Transverse colon (tissue), 4 donors: Measurements from ENCODE around the gene CAMSAP1. TPM values are rescaled to one million over a fixed set of nuclear protein-coding genes. Genes with fewer than 3 reads are reported as not detected.

ENCODE experiments used
- DNase-seq: peaks from one replicate; pipeline ENCODE4 v3.0.0-alpha.2; 2019
- H3K27ac ChIP-seq, 4 donors: fragments of 200-600 bp; sonication (generic); 2 replicates each; pipeline ENCODE4 v1.5.1; 2016 to 2018; ENCODE audit warnings: inconsistent platforms in 4 of 4
- H3K27me3 ChIP-seq: fragments of 200-600 bp; sonication (generic); 2 replicates; pipeline ENCODE4 v1.5.1; 2017; ENCODE audit warnings: inconsistent platforms
- H3K36me3 ChIP-seq, 4 donors: fragments of 200-600 bp; sonication (generic); 2 replicates each; pipeline ENCODE4 v1.5.1; 2017 to 2019; ENCODE audit warnings: inconsistent platforms in 4 of 4
- H3K4me1 ChIP-seq, 4 donors: fragments of 200-600 bp; sonication (generic); 2 replicates each; pipeline ENCODE4 v1.5.1; 2017 to 2020; ENCODE audit warnings: inconsistent platforms in 4 of 4
- H3K4me3 ChIP-seq, 4 donors: fragments of 200-600 bp; sonication (generic); 1 replicate in 1 of 4; 2 replicates in 3 of 4; pipeline versions ENCODE4 v1.5.1 to v1.6.1; 2017 to 2019; ENCODE audit warnings: inconsistent platforms in 4 of 4
- H3K9me3 ChIP-seq, 2 donors: fragments of 200-600 bp; sonication (generic); 2 replicates each; pipeline ENCODE4 v1.5.1; 2017 to 2019; ENCODE audit warnings: inconsistent platforms in 2 of 2
- EP300 ChIP-seq: sonication (generic); formaldehyde crosslinking; IDR thresholded peaks from one replicate; pipeline ENCODE4 v1.6.1; 2017; ENCODE audit warnings: antibody characterized with exemption, low read depth
- POLR2A ChIP-seq: fragments of 450-650 bp; IDR thresholded peaks from one replicate; pipeline ENCODE4 v1.6.1; 2016; ENCODE audit warnings: antibody characterized with exemption, mild to moderate bottlenecking, moderate library complexity
- POLR2AphosphoS5 ChIP-seq, 3 donors: sonication (generic); formaldehyde crosslinking; IDR thresholded peaks; one replicate each; pipeline ENCODE4 v1.6.1; 2016; ENCODE audit warnings: antibody characterized with exemption in 3 of 3
- WGBS, 2 donors: methylation state at CpG; one replicate each; pipeline ENCODE4 v1.1.5; 2018; ENCODE audit warnings: low coverage in 1 of 2; 5-methylcytosine and 5-hydroxymethylcytosine counted together
- in situ Hi-C, 4 donors: fragments of 200-750 bp; cut with MboI; loops; one replicate each; pipeline versions ENCODE4 v1.15.0 to v1.15.1; 2017; ENCODE audit warnings: low sequenced_read_pairs in 3 of 4, low pct_ligation_motif_present in 1 of 4, low pct_unique_long_range_greater_than_20kb in 1 of 4
- intact Hi-C: fragments of 100-400 bp; cut with DNase I; formaldehyde crosslinking; loops from one replicate; pipeline ENCODE4 v1.15.1; 2023; ENCODE audit warnings: low total_unique reads
- total RNA-seq, 4 donors: library from RNA; depleted of rRNA; stranded (reverse); fragments of >200 nt; gene quantifications; one replicate each; pipeline ENCODE4 v1.1.0, GENCODE V29; 2016
- TF ChIP-seq, protein P1 (sequence below), 5 experiments: fragments of 200-600 bp in 3 of 5; fragments of 450-650 bp in 2 of 5; sonication (generic) in 3 of 5; IDR thresholded peaks; 1 replicate in 2 of 5; 2 replicates in 3 of 5; pipeline ENCODE4 v1.5.1; 2016 to 2017; ENCODE audit warnings: antibody characterized with exemption in 5 of 5, inconsistent platforms in 3 of 5, mild to moderate bottlenecking in 2 of 5, moderate library complexity in 1 of 5

Gene CAMSAP1
- total RNA-seq, 4 donors from 2014 or later = 17.3 to 88.0 (median 23.8) TPM

DNA sequence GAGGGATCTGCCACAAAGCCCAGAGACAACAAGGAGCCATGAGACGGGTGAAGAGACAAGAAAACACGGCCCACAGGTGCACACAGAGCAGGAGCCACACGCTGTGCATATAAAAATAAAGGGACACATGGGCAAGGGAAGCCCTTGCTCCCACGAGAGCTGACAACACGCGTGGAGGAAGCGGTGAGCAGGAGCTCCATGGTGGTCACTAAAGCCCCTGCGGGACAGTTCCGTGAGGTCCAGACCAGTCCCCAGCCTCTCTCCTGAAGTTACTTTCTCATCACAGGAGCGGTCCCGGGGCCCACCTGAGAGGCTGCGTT, 90.7 kb downstream of the CAMSAP1 start:
- intact Hi-C loops = no loop called here
- WGBS, 2 donors = 95 to 100% methylated on average over 2 to 12 of the region's 12 CpGs

DNA sequence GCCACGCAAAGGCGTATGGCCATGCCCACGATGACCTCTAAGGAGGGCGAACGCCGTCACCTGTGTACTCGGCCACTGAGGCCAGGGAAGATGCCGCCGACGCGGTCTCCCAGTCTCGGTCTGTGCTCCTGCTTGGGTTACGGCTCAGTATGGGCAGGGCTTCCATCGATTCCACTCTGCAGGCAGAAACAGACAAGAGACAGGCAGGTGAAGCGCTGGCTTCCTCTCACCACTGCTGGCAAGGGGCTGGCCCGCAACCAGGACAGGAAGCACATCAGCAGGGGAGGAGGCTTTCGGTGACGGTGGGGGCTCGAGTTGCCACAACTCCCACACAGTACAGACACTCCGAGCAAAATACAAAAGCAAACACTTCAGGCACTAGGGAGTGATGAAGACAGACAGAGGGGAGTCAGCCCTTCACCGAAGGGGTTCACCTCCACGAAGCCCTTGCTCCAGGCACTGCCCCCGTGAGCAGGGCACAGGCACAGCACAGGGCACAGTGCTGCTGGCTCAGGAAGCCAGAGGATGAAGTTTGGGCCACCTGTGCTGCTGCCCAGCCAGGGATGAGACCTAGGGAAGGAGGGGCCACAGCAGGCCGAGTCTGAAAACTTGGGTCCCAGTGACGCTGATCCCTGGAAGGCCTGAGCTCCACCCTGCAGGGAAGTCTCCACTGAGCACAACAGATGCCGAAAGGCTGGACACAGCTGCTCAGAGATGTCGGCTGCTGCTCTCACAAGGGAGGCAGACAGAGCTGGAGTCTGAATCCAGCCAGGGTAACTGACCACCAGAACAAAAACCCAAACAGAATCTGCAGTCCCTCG, 91.3 kb downstream of the CAMSAP1 start:
- Histone ChIP-seq H3K4me1 (no peaks in the 10 kb centered on the region), H3K36me3 (peaks cover 0 to 55% (median 26%) of the 10 kb centered on the region in 4 donors), H3K27ac (no peak overlapping the region), H3K27me3 (no peaks in the 10 kb centered on the region), H3K9me3 (no peaks in the 10 kb centered on the region), H3K4me3 (no peak overlapping the region)
- no peak for DNase-seq
- TF ChIP-seq, protein P1, sequence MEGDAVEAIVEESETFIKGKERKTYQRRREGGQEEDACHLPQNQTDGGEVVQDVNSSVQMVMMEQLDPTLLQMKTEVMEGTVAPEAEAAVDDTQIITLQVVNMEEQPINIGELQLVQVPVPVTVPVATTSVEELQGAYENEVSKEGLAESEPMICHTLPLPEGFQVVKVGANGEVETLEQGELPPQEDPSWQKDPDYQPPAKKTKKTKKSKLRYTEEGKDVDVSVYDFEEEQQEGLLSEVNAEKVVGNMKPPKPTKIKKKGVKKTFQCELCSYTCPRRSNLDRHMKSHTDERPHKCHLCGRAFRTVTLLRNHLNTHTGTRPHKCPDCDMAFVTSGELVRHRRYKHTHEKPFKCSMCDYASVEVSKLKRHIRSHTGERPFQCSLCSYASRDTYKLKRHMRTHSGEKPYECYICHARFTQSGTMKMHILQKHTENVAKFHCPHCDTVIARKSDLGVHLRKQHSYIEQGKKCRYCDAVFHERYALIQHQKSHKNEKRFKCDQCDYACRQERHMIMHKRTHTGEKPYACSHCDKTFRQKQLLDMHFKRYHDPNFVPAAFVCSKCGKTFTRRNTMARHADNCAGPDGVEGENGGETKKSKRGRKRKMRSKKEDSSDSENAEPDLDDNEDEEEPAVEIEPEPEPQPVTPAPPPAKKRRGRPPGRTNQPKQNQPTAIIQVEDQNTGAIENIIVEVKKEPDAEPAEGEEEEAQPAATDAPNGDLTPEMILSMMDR (IDR thresholded peaks at IDR 0.05) = no peak
- no peak for TF ChIP-seq POLR2AphosphoS5 (IDR thresholded peaks at IDR 0.05)
- TF ChIP-seq EP300 = no peak
- no peak for TF ChIP-seq POLR2A
- in situ Hi-C loops (no loop called here), intact Hi-C loops (no loop called here)
- WGBS, 2 donors = 80 to 86% methylated on average over 1 to 28 of the region's 28 CpGs

More for the DNA sequence above, 90.7 kb downstream of the CAMSAP1 start:
- Histone ChIP-seq H3K4me3 (no peak overlapping the region), H3K27me3 (no peaks in the 10 kb centered on the region), H3K4me1 (no peaks in the 10 kb centered on the region), H3K36me3 (peaks cover 0 to 54% (median 27%) of the 10 kb centered on the region in 4 donors), H3K27ac (no peak overlapping the region), H3K9me3 (no peaks in the 10 kb centered on the region)
- no peak for DNase-seq
- no peak for TF ChIP-seq POLR2A
- TF ChIP-seq, protein P1 (IDR thresholded peaks at IDR 0.05) = no peak
- TF ChIP-seq EP300 = no peak
- no peak for TF ChIP-seq POLR2AphosphoS5 (IDR thresholded peaks at IDR 0.05)
- in situ Hi-C loops = no loop called here

DNA sequence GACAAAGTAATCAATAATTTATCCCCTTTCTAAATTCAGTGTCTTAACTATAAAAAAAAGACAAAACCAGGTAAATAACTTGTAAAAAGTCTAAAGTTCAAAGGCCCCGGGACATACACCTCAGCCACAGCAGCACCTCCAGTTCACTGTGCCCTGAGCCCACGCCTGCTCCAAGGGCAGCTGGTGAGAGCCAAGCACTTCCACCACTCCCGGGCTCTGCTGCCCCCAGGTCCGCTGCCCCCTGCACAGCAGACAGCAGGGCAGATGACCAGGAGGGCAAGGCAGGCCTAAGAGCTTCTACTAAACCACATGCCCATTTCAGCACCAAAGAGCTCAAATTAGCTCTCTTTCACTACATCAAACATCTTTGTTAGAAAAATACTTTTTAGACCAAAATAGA, 91.9 kb downstream of the CAMSAP1 start:
- Histone ChIP-seq H3K4me1 (no peaks in the 10 kb centered on the region), H3K27me3 (no peaks in the 10 kb centered on the region), H3K36me3 (peaks cover 0 to 58% (median 24%) of the 10 kb centered on the region in 4 donors), H3K9me3 (no peaks in the 10 kb centered on the region), H3K27ac (no peak overlapping the region), H3K4me3 (no peak overlapping the region)
- 83 to 92% methylated on average over 2 to 4 of the region's 4 CpGs for WGBS, 2 donors
- in situ Hi-C loops = no loop called here
- intact Hi-C loops = no loop called here
- TF ChIP-seq, protein P1 (IDR thresholded peaks at IDR 0.05) = no peak
- TF ChIP-seq POLR2A (no peak), POLR2AphosphoS5 (IDR thresholded peaks at IDR 0.05) (no peak), EP300 (no peak)
- DNase-seq = no peak

DNA sequence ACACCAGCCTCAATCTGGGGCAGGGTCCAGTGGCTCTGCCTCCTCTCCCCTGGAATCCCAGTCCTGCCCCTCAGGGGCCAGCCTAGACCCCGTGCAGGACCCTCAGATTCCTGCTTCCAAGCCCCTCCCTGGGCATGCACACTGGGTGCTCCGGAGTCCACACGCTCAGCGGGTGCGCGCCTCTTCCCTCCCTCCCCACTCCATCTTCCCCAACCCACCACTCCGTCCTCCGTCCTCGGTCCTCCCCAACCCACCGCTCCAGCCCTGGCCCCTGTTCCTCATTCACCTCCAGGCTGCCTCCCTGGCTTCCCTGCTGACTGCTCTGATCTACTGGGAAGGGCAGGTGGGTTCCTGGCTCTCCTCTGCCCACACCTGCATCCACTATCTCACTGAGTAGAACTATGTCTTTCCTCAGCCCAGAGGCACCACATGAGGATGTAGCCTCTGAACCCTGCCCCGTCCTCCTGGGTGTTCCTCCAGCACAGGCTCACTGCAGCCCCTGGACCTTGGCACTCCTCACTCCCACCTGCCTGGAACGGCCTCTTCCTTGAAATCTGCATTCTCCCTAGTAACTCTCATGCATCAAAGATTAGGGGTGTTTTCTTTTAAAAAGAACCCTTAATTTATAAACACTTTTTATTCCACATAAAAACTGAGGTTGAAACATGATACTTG, 92.8 kb downstream of the CAMSAP1 start:
- no peaks in the 10 kb centered on the region for H3K4me1 ChIP-seq
- WGBS, 2 donors = 93 to 96% methylated on average over 3 to 12 of the region's 12 CpGs
- no peak overlapping the region for H3K4me3 ChIP-seq
- no peak for DNase-seq
- H3K36me3 ChIP-seq = peaks cover 0 to 56% (median 23%) of the 10 kb centered on the region in 4 donors
- in situ Hi-C loops = no loop called here
- no peak for TF ChIP-seq EP300
- TF ChIP-seq POLR2A = no peak
- no peak for TF ChIP-seq POLR2AphosphoS5 (IDR thresholded peaks at IDR 0.05)
- TF ChIP-seq, protein P1 (IDR thresholded peaks at IDR 0.05) = no peak
- no peak overlapping the region for H3K27ac ChIP-seq
- no peaks in the 10 kb centered on the region for H3K27me3 ChIP-seq
- no peaks in the 10 kb centered on the region for H3K9me3 ChIP-seq
- intact Hi-C loops = no loop called here
